HG02981 (cell line): ENCODE data around the gene SLC35E2B.

Experiments
- ATAC-seq: cut with Tn5 transposase; IDR thresholded peaks from one replicate; pipeline ENCODE4 v1.9.1; 2021; ENCODE audit warnings: mild to moderate bottlenecking, moderate library complexity; ENCODE audit not compliant: unreplicated experiment

The SLC35E2B gene

GRCh38 chr1:1627261-1627828 lies 65.2 kb downstream of the SLC35E2B start:
- ATAC-seq, result no peak

- no peak for ATAC-seq
Measured at GRCh38 chr1:1626207-1627141, 66.1 kb downstream of the SLC35E2B start.

GRCh38 chr1:1625824-1626206 lies 66.8 kb downstream of the SLC35E2B start:
- ATAC-seq, result no peak

- ATAC-seq, result no peak
Measured at GRCh38 chr1:1625404-1625775, 67.2 kb downstream of the SLC35E2B start.

GRCh38 chr1:1624443-1625403 lies 67.9 kb downstream of the SLC35E2B start:
- no peak for ATAC-seq

GRCh38 chr1:1623631-1624442 lies 68.8 kb downstream of the SLC35E2B start:
- ATAC-seq, result no peak

- ATAC-seq, result no peak
Measured at GRCh38 chr1:1623181-1623630, 69.4 kb downstream of the SLC35E2B start.

GRCh38 chr1:1622788-1623094 lies 69.9 kb downstream of the SLC35E2B start:
- no peak for ATAC-seq

- no peak for ATAC-seq
Measured at GRCh38 chr1:1622010-1622787, 70.4 kb downstream of the SLC35E2B start.

GRCh38 chr1:1621173-1622009 lies 71.2 kb downstream of the SLC35E2B start:
- no peak for ATAC-seq

GRCh38 chr1:1620433-1621139 lies 72.0 kb downstream of the SLC35E2B start:
- ATAC-seq, result no peak

- ATAC-seq, result no peak
Measured at GRCh38 chr1:1619917-1620361, 72.7 kb downstream of the SLC35E2B start.

GRCh38 chr1:1618396-1619068 lies 74.1 kb downstream of the SLC35E2B start:
- ATAC-seq, result no peak

GRCh38 chr1:1617925-1618324 lies 74.7 kb downstream of the SLC35E2B start:
- no peak for ATAC-seq

- ATAC-seq, result no peak
Measured at GRCh38 chr1:1617516-1617915, 75.1 kb downstream of the SLC35E2B start.

- ATAC-seq, result no peak
Measured at GRCh38 chr1:1616838-1617237, 75.8 kb downstream of the SLC35E2B start.

- ATAC-seq, result peak; percentile 14
Measured at GRCh38 chr1:1616045-1616790, 76.4 kb downstream of the SLC35E2B start.
